K562 (cell line): ENCODE results near the gene ZNF426. TPM values are rescaled to one million over a fixed set of nuclear protein-coding genes. Genes with fewer than 3 reads are reported as not detected.
A peak's percentile ranks its signal among the peaks of the same experiment; 100 is the strongest.

Experiments used
- ATAC-seq: fragments of 200-7000 bp; cut with Tn5 transposase; 3 replicates; pipeline ENCODE4 v1.9.1; 2020; ENCODE audit warnings: moderate library complexity
- BruUV-seq: library from RNA; stranded (reverse); fragments of 400-500 nt; replicated peaks from 2 replicates; lab custom pipeline; 2021; lab: Mats Ljungman, UMichigan
- CTCF ChIA-PET: fragments of 300-600 bp; formaldehyde crosslinking; extraction: SDS; loops from one replicate; lab custom pipeline; 2021; ENCODE audit warnings: low intra/inter-chr PET ratio; lab: Yijun Ruan, JAX
- POLR2A ChIA-PET: fragments of 300-600, 350-650 bp; sonication (Branson Sonifier 250); formaldehyde crosslinking; extraction: SDS; loops from one replicate; lab custom pipeline; 2021; ENCODE audit warnings: antibody characterized with exemption, inconsistent platforms; lab: Yijun Ruan, JAX
- DNase-seq, 4 experiments: peaks; one replicate each; pipeline versions ENCODE4 v3.0.0 to v3.0.0-alpha.2; 2011 to 2018; ENCODE audit warnings: low spot score in 3 of 4, mixed read lengths in 3 of 4; ENCODE audit errors: extremely low read depth in 1 of 4
- FAIRE-seq: peaks from 2 replicates; lab custom pipeline; 2011; peaks lifted over from hg19 to GRCh38; lab: Jason Lieb, UNC
- H2AFZ ChIP-seq: 2 replicates; pipeline ENCODE4 v1.6.0; 2011; ENCODE audit warnings: low read depth, low read length, control low read depth, inconsistent platforms
- H3K27ac ChIP-seq: fragments of 200-600 bp; 3 replicates; pipeline ENCODE4 v1.8.0; 2011; ENCODE audit warnings: low read depth, mild to moderate bottlenecking, control low read depth, inconsistent platforms, low read length, moderate library complexity, mixed read lengths; ENCODE audit errors: extremely low read depth
- H3K27me3 ChIP-seq, 2 experiments: fragments of 300-600 bp in 1 of 2; 2 replicates in 1 of 2; 3 replicates in 1 of 2; pipeline versions ENCODE4 v1.6.0 to v1.8.0; 2011; ENCODE audit warnings: inconsistent platforms in 2 of 2, low read length in 2 of 2, mild to moderate bottlenecking in 1 of 2, mixed read lengths in 1 of 2, moderate library complexity in 1 of 2; ENCODE audit not compliant: control insufficient read depth in 2 of 2, insufficient read depth in 2 of 2
- H3K36me3 ChIP-seq: fragments of 300-600 bp; 3 replicates; pipeline ENCODE4 v1.8.0; 2011; ENCODE audit warnings: mild to moderate bottlenecking, low read length, inconsistent platforms; ENCODE audit not compliant: control insufficient read depth, insufficient read depth
- H3K4me1 ChIP-seq, 2 experiments: fragments of 200-600 bp in 1 of 2; replicated peaks in 1 of 2; 2 replicates in 1 of 2; 3 replicates in 1 of 2; pipeline versions ENCODE4 v1.5.1 to v1.8.0; 2011; ENCODE audit warnings: inconsistent platforms in 2 of 2, low read length in 2 of 2, mild to moderate bottlenecking in 1 of 2, mixed read lengths in 1 of 2, moderate library complexity in 1 of 2; ENCODE audit not compliant: control insufficient read depth in 2 of 2, insufficient read depth in 2 of 2
- H3K4me2 ChIP-seq: 2 replicates; pipeline ENCODE4 v1.6.1; 2011; ENCODE audit warnings: low read length, control low read depth, inconsistent platforms, mixed read lengths; ENCODE audit not compliant: insufficient read depth
- H3K4me3 ChIP-seq: fragments of 200-600 bp; sonication (generic), shearing (Covaris generic); 2 replicates; pipeline ENCODE4 v1.5.1; 2016; ENCODE audit warnings: control low read depth, inconsistent platforms
- H3K79me2 ChIP-seq: fragments of 200-600 bp; 3 replicates; pipeline ENCODE4 v1.8.0; 2011; ENCODE audit warnings: low read length, inconsistent platforms; ENCODE audit not compliant: control insufficient read depth, insufficient read depth
- H3K9ac ChIP-seq, 2 experiments: 2 replicates each; pipeline versions ENCODE4 v1.6.0 to v1.6.1; 2011; ENCODE audit warnings: low read depth in 2 of 2, low read length in 2 of 2, control low read depth in 1 of 2, inconsistent platforms in 1 of 2, mild to moderate bottlenecking in 1 of 2, mixed read lengths in 1 of 2; ENCODE audit not compliant: insufficient read depth in 1 of 2
- H3K9me1 ChIP-seq: one replicate; pipeline ENCODE4 v1.6.0; 2011; ENCODE audit warnings: inconsistent platforms, mild to moderate bottlenecking, low read length, moderate library complexity; ENCODE audit not compliant: control insufficient read depth, insufficient read depth
- H3K9me3 ChIP-seq: replicated peaks from 2 replicates; pipeline ENCODE4 v1.5.1; 2011; ENCODE audit warnings: low read depth, low read length, inconsistent platforms; ENCODE audit not compliant: control insufficient read depth, insufficient read depth
- H4K20me1 ChIP-seq: replicated peaks from 2 replicates; pipeline ENCODE4 v1.6.1; 2011; ENCODE audit warnings: low read length, inconsistent platforms, mixed read lengths; ENCODE audit not compliant: control insufficient read depth, insufficient read depth
- ATF4 ChIP-seq: fragments of 450-650 bp; formaldehyde crosslinking; IDR thresholded peaks from 2 replicates; pipeline ENCODE4 v1.4.0; 2022; ENCODE audit warnings: mild to moderate bottlenecking, moderate library complexity
- CAMTA2 ChIP-seq: fragments of 250-450 bp; sonication (Bioruptor Pico); conservative IDR thresholded peaks from 2 replicates; pipeline ENCODE4 v1.5.1; 2022
- CEBPZ ChIP-seq: fragments of 150-350 bp; IDR thresholded peaks from 2 replicates; pipeline ENCODE4 v1.6.1; 2014; ENCODE audit warnings: low read depth, mild to moderate bottlenecking, low read length, borderline replicate concordance
- CREBBP ChIP-seq: IDR thresholded peaks from one replicate; pipeline ENCODE4 v1.6.1; 2012; ENCODE audit warnings: low read depth, mild to moderate bottlenecking, control low read depth, inconsistent platforms, low read length
- DDX20 ChIP-seq: fragments of 450-650 bp; IDR thresholded peaks from 2 replicates; pipeline ENCODE4 v1.6.1; 2016; ENCODE audit warnings: missing genetic modification characterization, low read depth, mild to moderate bottlenecking, missing compliant biosample characterization, moderate library complexity
- ERF ChIP-seq: fragments of 450-650 bp; formaldehyde crosslinking; IDR thresholded peaks from 2 replicates; pipeline ENCODE4 v1.4.0; 2020; ENCODE audit warnings: mild to moderate bottlenecking, mixed read lengths
- HDAC6 ChIP-seq: IDR thresholded peaks from 2 replicates; pipeline ENCODE4 v1.6.1; 2012; ENCODE audit warnings: low read depth, mild to moderate bottlenecking, control low read depth, inconsistent platforms, low read length, moderate library complexity
- KLF16 ChIP-seq: IDR thresholded peaks from 2 replicates; pipeline ENCODE4 v1.6.1; 2016; ENCODE audit warnings: antibody characterized with exemption
- MAFF ChIP-seq: IDR thresholded peaks from 2 replicates; pipeline ENCODE4 v1.6.1; 2012; ENCODE audit warnings: low read length, improper control_type of control experiment
- MEIS2 ChIP-seq: fragments of 450-650 bp; IDR thresholded peaks from 2 replicates; pipeline ENCODE4 v1.6.1; 2014; ENCODE audit warnings: mild to moderate bottlenecking; ENCODE audit not compliant: partially characterized antibody
- NR3C1 ChIP-seq: sonication (generic); formaldehyde crosslinking; IDR thresholded peaks from 2 replicates; pipeline ENCODE4 v1.8.1; 2022; ENCODE audit warnings: missing genetic modification reagents
- PHTF2 ChIP-seq: fragments of 250-450 bp; sonication (Bioruptor Pico); IDR thresholded peaks from 2 replicates; pipeline ENCODE4 v1.5.0; 2021; ENCODE audit warnings: mild to moderate bottlenecking
- SIN3A ChIP-seq, 2 experiments: fragments of 150-350 bp in 1 of 2; IDR thresholded peaks; 2 replicates each; pipeline ENCODE4 v1.6.1; 2011 to 2016; ENCODE audit warnings: borderline replicate concordance in 2 of 2, low read depth in 2 of 2, low read length in 2 of 2, mild to moderate bottlenecking in 2 of 2, moderate library complexity in 2 of 2; ENCODE audit not compliant: control insufficient read depth in 1 of 2
- SMARCB1 ChIP-seq: IDR thresholded peaks from 2 replicates; pipeline ENCODE4 v1.6.1; 2011; ENCODE audit warnings: improper control_type of control experiment, low read depth; ENCODE audit not compliant: insufficient read length
- SNIP1 ChIP-seq: fragments of 450-650 bp; IDR thresholded peaks from 2 replicates; pipeline ENCODE4 v1.7.1; 2017; ENCODE audit warnings: low read depth, mild to moderate bottlenecking
- TRIM28 ChIP-seq: fragments of 450-650 bp; IDR thresholded peaks from 2 replicates; pipeline ENCODE4 v1.6.1; 2017
- USF2 ChIP-seq: sonication (generic); formaldehyde crosslinking; IDR thresholded peaks from 2 replicates; pipeline ENCODE4 v1.5.0; 2020; ENCODE audit warnings: missing genetic modification reagents
- ZBED1 ChIP-seq: IDR thresholded peaks from 2 replicates; pipeline ENCODE4 v1.6.1; 2014
- ZKSCAN8 ChIP-seq: fragments of 200-800 bp; sonication (Bioruptor generic); IDR thresholded peaks from 2 replicates; pipeline ENCODE4 v1.6.1; 2016; ENCODE audit warnings: missing genetic modification characterization, missing compliant biosample characterization
- ZNF408 ChIP-seq: fragments of 250-450 bp; sonication (Bioruptor Pico); IDR thresholded peaks from 2 replicates; pipeline ENCODE4 v1.4.0; 2020; ENCODE audit warnings: low read depth, mild to moderate bottlenecking, moderate library complexity
- ZNF551 ChIP-seq: fragments of 250-450 bp; sonication (Bioruptor Pico); IDR thresholded peaks from 2 replicates; pipeline ENCODE4 v1.5.0; 2021; ENCODE audit warnings: mild to moderate bottlenecking, moderate library complexity
- ZNF830 ChIP-seq: fragments of 250-450 bp; sonication (Bioruptor Pico); IDR thresholded peaks from 2 replicates; pipeline ENCODE4 v1.5.0; 2021; ENCODE audit warnings: mild to moderate bottlenecking
- WGBS: fragments of 100-300 bp; shearing (Covaris generic); methylation state at CpG from one replicate; pipeline ENCODE4 v1.1.6; 2016; ENCODE audit warnings: low coverage, mixed read lengths; ENCODE audit not compliant: insufficient coverage; ENCODE audit errors: missing lambda C conversion rate; 5-methylcytosine and 5-hydroxymethylcytosine counted together
- in situ Hi-C: fragments of 300-500 bp; cut with MboI; formaldehyde crosslinking; loops from 4 replicates; pipeline ENCODE4 v1.15.0; 2018; ENCODE audit warnings: inconsistent platforms, mixed read lengths
- intact Hi-C: fragments of 100-400 bp; cut with micrococcal nuclease; formaldehyde crosslinking; loops from 2 replicates; pipeline ENCODE4 v1.14.2; 2022
- polyA plus RNA-seq, 8 experiments: library from polyadenylated mRNA; depleted of rRNA in 4 of 8; stranded (reverse) in 5 of 8; unstranded in 3 of 8; fragments of >200 nt; fragmentation: Nextera tagmentation in 2 of 8; fragmentation: Illumina TruSeq in 1 of 8; extraction: Ambion mirVana in 2 of 8; extraction: Trizol in 1 of 8; gene quantifications; 2 replicates each; pipeline versions ENCODE4 v1.2.1 to v1.2.3, GENCODE V29; 2011 to 2014; ENCODE audit warnings: inconsistent platforms in 1 of 8, missing spikeins in 1 of 8
- total RNA-seq, 7 experiments: library from RNA; depleted of rRNA in 6 of 7; stranded (reverse); fragments of >200 nt in 6 of 7; fragmentation: Illumina TruSeq in 2 of 7; extraction: Trizol in 2 of 7; gene quantifications; 2 replicates each; pipeline versions ENCODE4 v1.2.1 to v1.2.3, GENCODE V29; 2011 to 2021; ENCODE audit warnings: low replicate concordance in 1 of 7

The ZNF426 gene
- total and polyA plus RNA-seq, 9 of the 15 experiments (the other 6 are each of a cell fraction or from before 2014, with no cell fraction given), result 3.2 to 14.3 (median 6.9) TPM

GRCh38 chr19:9494096-9494495 is 44.3 kb downstream of the ZNF426 start:
- ChIA-PET CTCF (no interaction called here), POLR2A (no interaction called here)
- peaks cover 4% of the 10 kb centered on the region; the same call in 1 of the 2 replicates for H3K9me3 ChIP-seq
- no peak overlapping the region for H3K9ac ChIP-seq
- DNase-seq (no peak), FAIRE-seq (no peak), ATAC-seq (no peak)
- no peak overlapping the region for H3K27ac ChIP-seq
- no peaks in the 10 kb centered on the region for H3K79me2 ChIP-seq
- no peaks in the 10 kb centered on the region for H3K36me3 ChIP-seq
- 0% methylated on average over 2 of the region's 2 CpGs for WGBS
- no peaks in the 10 kb centered on the region for H3K27me3 ChIP-seq
- no peak overlapping the region for H2AFZ ChIP-seq
- no peak overlapping the region for H3K4me2 ChIP-seq
- no peaks in the 10 kb centered on the region for H4K20me1 ChIP-seq
- H3K4me1 ChIP-seq, result no peaks in the 10 kb centered on the region
- in situ Hi-C loops (no loop called here), intact Hi-C loops (no loop called here)
- BruUV-seq, result no TSS peak
- H3K9me1 ChIP-seq, result no peaks in the 10 kb centered on the region
- H3K4me3 ChIP-seq, result no peak overlapping the region
- TF ChIP-seq SMARCB1, result no peak
- TF ChIP-seq CEBPZ, result no peak
- no peak for TF ChIP-seq USF2 (CRISPR knock-in tag)
- no peak for TF ChIP-seq NR3C1 (CRISPR knock-in tag)
- no peak for TF ChIP-seq ZKSCAN8
- TF ChIP-seq HDAC6, result no peak
- TF ChIP-seq ZBED1, result no peak
- TF ChIP-seq CAMTA2 (CRISPR knock-in tag), result no peak
- TF ChIP-seq PHTF2 (CRISPR knock-in tag), result no peak
- TF ChIP-seq ERF (CRISPR knock-in tag), result no peak
- TF ChIP-seq ATF4, result no peak
- no peak for TF ChIP-seq DDX20 (tag)
- TF ChIP-seq SIN3A (IDR thresholded peaks at IDR 0.05; ENCODE audit: borderline replicate concordance in 2 of 2, control insufficient read depth in 1 of 2, low read depth in 2 of 2, low read length in 2 of 2), result no peak
- no peak for TF ChIP-seq MEIS2
- no peak for TF ChIP-seq ZNF551 (CRISPR knock-in tag)
- no peak for TF ChIP-seq ZNF408 (CRISPR knock-in tag)
- TF ChIP-seq TRIM28, result no peak
- no peak for TF ChIP-seq CREBBP
- TF ChIP-seq SNIP1, result no peak
- no peak for TF ChIP-seq ZNF830 (CRISPR knock-in tag)
- TF ChIP-seq MAFF, result peak; percentile 53; the same call in 1 of the 2 replicates
- TF ChIP-seq KLF16, result no peak
